HCT116 (cell line): ENCODE data around the gene PRPF40A. TPM values are rescaled to one million over a fixed set of nuclear protein-coding genes. Genes with fewer than 3 reads are reported as not detected.

Experiments used
- ATAC-seq: fragments of 200-7000 bp; cut with Tn5 transposase; 2 replicates; pipeline ENCODE4 v1.9.1; 2020; ENCODE audit warnings: mild to moderate bottlenecking, moderate library complexity
- BruUV-seq: library from RNA; stranded (reverse); fragments of 400-500 nt; replicated peaks from 2 replicates; lab custom pipeline; 2021; lab: Mats Ljungman, UMichigan
- CTCF ChIA-PET: fragments of 300-600 bp; sonication (Branson Sonifier 250); formaldehyde crosslinking; loops from one replicate; lab custom pipeline; 2021; ENCODE audit warnings: antibody characterized with exemption; lab: Charles Lee
- POLR2A ChIA-PET: fragments of 300-600, 350-600 bp; sonication (Branson Sonifier 250); formaldehyde crosslinking; loops from one replicate; lab custom pipeline; 2021; ENCODE audit warnings: antibody characterized with exemption; lab: Charles Lee
- RAD21 ChIA-PET, 2 experiments: fragments of 300-600 bp; sonication (Branson Sonifier 250); formaldehyde crosslinking; loops; one replicate each; lab custom pipeline; 2023; ENCODE audit warnings: low total read pairs in 2 of 2; ENCODE audit not compliant: uncharacterized antibody in 2 of 2, unreplicated experiment in 2 of 2, low non-redundant PET in 1 of 2; lab: Charles Lee
- DNase-seq: peaks from one replicate; pipeline ENCODE4 v3.0.0-alpha.2; 2010; ENCODE audit warnings: low read depth, low spot score
- H2AFZ ChIP-seq: fragments of 200-600 bp; shearing (Covaris generic), sonication (generic); 2 replicates; pipeline ENCODE4 v1.6.1; 2017; ENCODE audit warnings: low read depth, mixed run types, mixed read lengths, antibody characterized with exemption, low read length; ENCODE audit not compliant: poor library complexity, severe bottlenecking
- H3K27ac ChIP-seq: 2 replicates; pipeline ENCODE4 v1.5.1; 2012; ENCODE audit warnings: low read depth, low read length
- H3K27me3 ChIP-seq: fragments of 200-600 bp; sonication (generic); 2 replicates; pipeline ENCODE4 v1.6.1; 2016; ENCODE audit warnings: mixed run types, low read length, mixed read lengths; ENCODE audit not compliant: insufficient read depth
- H3K36me3 ChIP-seq, 2 experiments: fragments of 200-500 bp in 1 of 2; fragments of 200-600 bp in 1 of 2; sonication (Bioruptor generic) in 1 of 2; sonication (generic) in 1 of 2; 2 replicates each; pipeline versions ENCODE4 v1.5.1 to v1.6.1; 2014 to 2016; ENCODE audit warnings: low read length in 2 of 2, inconsistent platforms in 1 of 2, mixed read lengths in 1 of 2, mixed run types in 1 of 2; ENCODE audit not compliant: insufficient read depth in 2 of 2, control insufficient read depth in 1 of 2
- H3K4me1 ChIP-seq, 2 experiments: fragments of 200-600 bp in 1 of 2; sonication (generic) in 1 of 2; 2 replicates each; pipeline versions ENCODE4 v1.5.1 to v1.6.1; 2012 to 2017; ENCODE audit warnings: low read length in 2 of 2, inconsistent platforms in 1 of 2, mild to moderate bottlenecking in 1 of 2, mixed read lengths in 1 of 2, mixed run types in 1 of 2, moderate library complexity in 1 of 2; ENCODE audit not compliant: insufficient read depth in 2 of 2, control insufficient read depth in 1 of 2
- H3K4me2 ChIP-seq: fragments of 200-600 bp; sonication (generic); 2 replicates; pipeline ENCODE4 v1.6.1; 2017; ENCODE audit warnings: mixed run types, low read length, mixed read lengths
- H3K4me3 ChIP-seq, 2 experiments: fragments of 200-600 bp in 1 of 2; sonication (generic) in 1 of 2; replicated peaks in 1 of 2; 2 replicates each; pipeline ENCODE4 v1.5.1; 2011 to 2016; ENCODE audit warnings: low read length in 2 of 2, control low read depth in 1 of 2, low read depth in 1 of 2, mild to moderate bottlenecking in 1 of 2, mixed read lengths in 1 of 2, mixed run types in 1 of 2
- H3K79me2 ChIP-seq: fragments of 200-600 bp; sonication (generic); 2 replicates; pipeline ENCODE4 v1.6.1; 2017; ENCODE audit warnings: mild to moderate bottlenecking, mixed run types, low read length, moderate library complexity, mixed read lengths; ENCODE audit not compliant: insufficient read depth
- H3K9ac ChIP-seq: fragments of 200-600 bp; sonication (generic); 2 replicates; pipeline ENCODE4 v1.6.1; 2016; ENCODE audit warnings: low read length, mixed read lengths
- H3K9me2 ChIP-seq: fragments of 200-600 bp; sonication (generic), shearing (Covaris generic); 2 replicates; pipeline ENCODE4 v1.6.1; 2017; ENCODE audit warnings: mixed run types, mild to moderate bottlenecking, moderate library complexity; ENCODE audit not compliant: insufficient read depth
- H3K9me3 ChIP-seq, 2 experiments: fragments of 200-500 bp in 1 of 2; fragments of 200-600 bp in 1 of 2; sonication (Bioruptor generic) in 1 of 2; sonication (generic) in 1 of 2; 2 replicates each; pipeline ENCODE4 v1.6.1; 2014 to 2017; ENCODE audit warnings: low read length in 2 of 2, mixed read lengths in 2 of 2, inconsistent platforms in 1 of 2, low read depth in 1 of 2, mild to moderate bottlenecking in 1 of 2, mixed run types in 1 of 2, moderate library complexity in 1 of 2; ENCODE audit not compliant: control insufficient read depth in 1 of 2, insufficient read depth in 1 of 2
- H4K20me1 ChIP-seq: fragments of 200-600 bp; sonication (generic), shearing (Covaris generic); 2 replicates; pipeline ENCODE4 v1.6.1; 2017; ENCODE audit warnings: mixed run types, mild to moderate bottlenecking, moderate library complexity; ENCODE audit not compliant: insufficient read depth
- ELF1 ChIP-seq: IDR thresholded peaks from 2 replicates; pipeline ENCODE4 v1.6.1; 2012; ENCODE audit warnings: low read depth, borderline replicate concordance
- EZH2 ChIP-seq: fragments of 200-600 bp; sonication (generic); IDR thresholded peaks from 2 replicates; pipeline ENCODE4 v1.6.1; 2017; ENCODE audit warnings: antibody characterized with exemption, mixed run types
- JUND ChIP-seq: IDR thresholded peaks from 2 replicates; pipeline ENCODE4 v1.6.1; 2012
- POLR2AphosphoS5 ChIP-seq: IDR thresholded peaks from 2 replicates; pipeline ENCODE4 v1.6.1; 2011; ENCODE audit warnings: mild to moderate bottlenecking, low read depth, low read length, moderate library complexity
- SRF ChIP-seq: IDR thresholded peaks from 2 replicates; pipeline ENCODE4 v1.6.1; 2012; ENCODE audit warnings: low read depth
- YY1 ChIP-seq: IDR thresholded peaks from 2 replicates; pipeline ENCODE4 v1.6.1; 2011; ENCODE audit warnings: low read length, low read depth, moderate library complexity, mild to moderate bottlenecking; ENCODE audit not compliant: insufficient replicate concordance; ENCODE audit errors: extremely low read depth
- intact Hi-C: fragments of 100-400 bp; cut with micrococcal nuclease; formaldehyde crosslinking; loops from 2 replicates; pipeline ENCODE4 v1.10.0; 2022
- total RNA-seq: library from RNA; stranded (reverse); gene quantifications from one replicate; pipeline ENCODE4 v1.2.1, GENCODE V29; 2021; ENCODE audit not compliant: unreplicated experiment
- TF ChIP-seq, protein P1 (sequence below): IDR thresholded peaks from 2 replicates; pipeline ENCODE4 v1.6.1; 2012; ENCODE audit warnings: low read depth

Gene PRPF40A
- total RNA-seq, 1 experiment from 2014 or later, result 171 TPM

DNA sequence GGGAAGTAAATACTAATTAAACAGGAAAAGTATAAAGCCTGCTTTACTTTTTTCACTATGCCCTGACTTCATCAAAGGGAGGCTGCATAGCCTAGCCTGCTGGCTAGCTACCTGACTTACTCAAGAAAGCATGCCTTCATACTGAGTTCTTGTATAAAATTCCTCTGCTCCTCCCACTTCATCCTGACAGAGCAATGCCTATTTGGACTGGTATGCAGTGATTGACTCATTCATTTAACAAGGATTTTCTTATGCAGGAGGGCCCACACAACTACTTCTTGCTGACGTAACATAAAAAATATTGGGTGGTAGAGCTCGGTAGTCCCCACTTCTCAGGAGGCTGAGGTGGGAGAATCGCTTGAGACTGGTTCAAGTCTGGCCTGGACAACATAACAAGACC lies 70.5 kb downstream of the PRPF40A start:
- Histone ChIP-seq H3K27me3 (no peaks in the 10 kb centered on the region), H4K20me1 (peaks cover 6% of the 10 kb centered on the region), H3K4me3 (no peak overlapping the region)
- no peak for TF ChIP-seq YY1
- TF ChIP-seq, protein P1, sequence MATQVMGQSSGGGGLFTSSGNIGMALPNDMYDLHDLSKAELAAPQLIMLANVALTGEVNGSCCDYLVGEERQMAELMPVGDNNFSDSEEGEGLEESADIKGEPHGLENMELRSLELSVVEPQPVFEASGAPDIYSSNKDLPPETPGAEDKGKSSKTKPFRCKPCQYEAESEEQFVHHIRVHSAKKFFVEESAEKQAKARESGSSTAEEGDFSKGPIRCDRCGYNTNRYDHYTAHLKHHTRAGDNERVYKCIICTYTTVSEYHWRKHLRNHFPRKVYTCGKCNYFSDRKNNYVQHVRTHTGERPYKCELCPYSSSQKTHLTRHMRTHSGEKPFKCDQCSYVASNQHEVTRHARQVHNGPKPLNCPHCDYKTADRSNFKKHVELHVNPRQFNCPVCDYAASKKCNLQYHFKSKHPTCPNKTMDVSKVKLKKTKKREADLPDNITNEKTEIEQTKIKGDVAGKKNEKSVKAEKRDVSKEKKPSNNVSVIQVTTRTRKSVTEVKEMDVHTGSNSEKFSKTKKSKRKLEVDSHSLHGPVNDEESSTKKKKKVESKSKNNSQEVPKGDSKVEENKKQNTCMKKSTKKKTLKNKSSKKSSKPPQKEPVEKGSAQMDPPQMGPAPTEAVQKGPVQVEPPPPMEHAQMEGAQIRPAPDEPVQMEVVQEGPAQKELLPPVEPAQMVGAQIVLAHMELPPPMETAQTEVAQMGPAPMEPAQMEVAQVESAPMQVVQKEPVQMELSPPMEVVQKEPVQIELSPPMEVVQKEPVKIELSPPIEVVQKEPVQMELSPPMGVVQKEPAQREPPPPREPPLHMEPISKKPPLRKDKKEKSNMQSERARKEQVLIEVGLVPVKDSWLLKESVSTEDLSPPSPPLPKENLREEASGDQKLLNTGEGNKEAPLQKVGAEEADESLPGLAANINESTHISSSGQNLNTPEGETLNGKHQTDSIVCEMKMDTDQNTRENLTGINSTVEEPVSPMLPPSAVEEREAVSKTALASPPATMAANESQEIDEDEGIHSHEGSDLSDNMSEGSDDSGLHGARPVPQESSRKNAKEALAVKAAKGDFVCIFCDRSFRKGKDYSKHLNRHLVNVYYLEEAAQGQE, result no peak
- no peak for TF ChIP-seq POLR2AphosphoS5
- no peak for TF ChIP-seq JUND
- TF ChIP-seq ELF1, result no peak
- TF ChIP-seq, all 23 proteins: peak for 0
- intact Hi-C loops, result no loop called here
- DNase-seq, result no peak
- ChIA-PET CTCF (interaction anchor here (1.8 to 2.4 kb wide), 2 partner anchors 11 to 12 kb away, joined by 7 to 9 read pairs; no protein-coding TSS in a partner anchor), RAD21 (no interaction called here), POLR2A (no interaction called here)
- no peaks in the 10 kb centered on the region for H3K79me2 ChIP-seq
- no peaks in the 10 kb centered on the region for H3K9me2 ChIP-seq
- no peak overlapping the region for H3K9ac ChIP-seq
- BruUV-seq, result no TSS peak
- no peak overlapping the region for H2AFZ ChIP-seq
- no peaks in the 10 kb centered on the region for H3K4me1 ChIP-seq
- no peak overlapping the region for H3K4me2 ChIP-seq
- H3K36me3 ChIP-seq, result peaks cover 6 to 14% of the 10 kb centered on the region in 2 experiments; a peak in 3 of 4 replicates
- H3K9me3 ChIP-seq, result no peaks in the 10 kb centered on the region
- H3K27ac ChIP-seq, result no peak overlapping the region
- peak; percentile 24; the same call in 1 of the 2 replicates for ATAC-seq

DNA sequence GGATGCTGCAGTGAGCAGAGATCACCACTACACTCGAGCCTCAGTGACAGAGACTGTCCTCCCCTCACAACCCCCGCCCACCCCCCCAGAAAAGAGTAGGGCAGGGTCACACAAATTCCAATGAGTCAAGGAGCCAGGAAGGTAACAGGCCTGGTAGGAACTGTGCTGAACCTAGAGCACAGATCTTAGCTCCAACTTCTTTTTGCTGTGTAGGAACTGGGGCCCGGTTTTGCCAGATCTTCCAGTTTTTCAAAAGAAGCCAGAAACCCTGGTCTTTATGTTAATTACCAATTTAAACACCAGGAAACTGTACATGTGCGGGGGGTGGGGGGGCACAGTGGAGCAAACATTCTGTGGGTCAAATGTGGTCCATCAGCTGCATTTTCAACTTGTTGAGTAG lies 71.0 kb downstream of the PRPF40A start:
- Histone ChIP-seq H3K9me3 (no peaks in the 10 kb centered on the region), H3K27me3 (no peaks in the 10 kb centered on the region), H3K79me2 (no peaks in the 10 kb centered on the region)
- no peak for TF ChIP-seq SRF
- TF ChIP-seq EZH2, result no peak
- TF ChIP-seq YY1, result no peak
- TF ChIP-seq, all 23 proteins: peak for 0
- H3K4me2 ChIP-seq, result no peak overlapping the region
- no TSS peak for BruUV-seq
- RAD21 ChIA-PET, result no interaction called here
- POLR2A ChIA-PET, result no interaction called here
- no peak overlapping the region for H3K4me3 ChIP-seq
- no peaks in the 10 kb centered on the region for H3K4me1 ChIP-seq
- H2AFZ ChIP-seq, result no peak overlapping the region
- ATAC-seq, result no peak
- H3K36me3 ChIP-seq, result peaks cover 8 to 14% of the 10 kb centered on the region in 2 experiments; a peak in 3 of 4 replicates
- intact Hi-C loops, result no loop called here
- H3K9ac ChIP-seq, result no peak overlapping the region
- H3K27ac ChIP-seq, result no peak overlapping the region
- H4K20me1 ChIP-seq, result peaks cover 6% of the 10 kb centered on the region
- DNase-seq, result no peak
- CTCF ChIA-PET, result interaction anchor here (2.4 kb wide), 1 partner anchor 11 kb away, joined by 9 read pairs; no protein-coding TSS in a partner anchor
- no peaks in the 10 kb centered on the region for H3K9me2 ChIP-seq
